Trophoblast cell (in vitro differentiated cells and primary cell): ENCODE data around the gene EMC7.

Experiments
- DNase-seq, 2 donors: peaks; one replicate each; pipeline ENCODE4 v3.0.0-alpha.2; 2016
- H2AFZ ChIP-seq: 2 replicates; pipeline ENCODE4 v1.6.1; 2013; ENCODE audit warnings: low read length, moderate library complexity, mild to moderate bottlenecking; ENCODE audit not compliant: insufficient read depth, poor library complexity
- H2AK5ac ChIP-seq: 2 replicates; pipeline ENCODE4 v1.6.1; 2013; ENCODE audit warnings: mild to moderate bottlenecking, low read length
- H2BK120ac ChIP-seq: 2 replicates; pipeline ENCODE4 v1.6.1; 2013; ENCODE audit warnings: low read length, mild to moderate bottlenecking, moderate library complexity; ENCODE audit not compliant: insufficient read depth, poor library complexity
- H2BK12ac ChIP-seq: 2 replicates; pipeline ENCODE4 v1.6.1; 2013; ENCODE audit warnings: mild to moderate bottlenecking, low read length, moderate library complexity
- H2BK5ac ChIP-seq: 2 replicates; pipeline ENCODE4 v1.6.1; 2013; ENCODE audit warnings: low read length, low read depth, moderate library complexity, mild to moderate bottlenecking; ENCODE audit not compliant: poor library complexity
- H3K14ac ChIP-seq: 2 replicates; pipeline ENCODE4 v1.6.1; 2013; ENCODE audit warnings: mild to moderate bottlenecking, low read length
- H3K18ac ChIP-seq: 2 replicates; pipeline ENCODE4 v1.6.1; 2013; ENCODE audit warnings: mild to moderate bottlenecking, low read length
- H3K23ac ChIP-seq: 2 replicates; pipeline ENCODE4 v1.6.1; 2013; ENCODE audit warnings: low read length
- H3K27ac ChIP-seq: 2 replicates; pipeline ENCODE4 v1.5.1; 2013; ENCODE audit warnings: low read depth, mild to moderate bottlenecking, inconsistent platforms, low read length, moderate library complexity
- H3K27me3 ChIP-seq: 2 replicates; pipeline ENCODE4 v1.6.1; 2013; ENCODE audit warnings: inconsistent platforms, mild to moderate bottlenecking, low read length, moderate library complexity; ENCODE audit not compliant: insufficient read depth
- H3K36me3 ChIP-seq, 2 experiments: 1 replicate in 1 of 2; 2 replicates in 1 of 2; pipeline ENCODE4 v1.6.1; 2013; ENCODE audit warnings: low read length in 2 of 2, mild to moderate bottlenecking in 2 of 2, moderate library complexity in 1 of 2; ENCODE audit not compliant: insufficient read depth in 2 of 2, control insufficient read depth in 1 of 2
- H3K4ac ChIP-seq: 2 replicates; pipeline ENCODE4 v1.6.1; 2013; ENCODE audit warnings: low read depth, mild to moderate bottlenecking, low read length, moderate library complexity
- H3K4me1 ChIP-seq, 2 experiments: 1 replicate in 1 of 2; 2 replicates in 1 of 2; pipeline ENCODE4 v1.6.1; 2013; ENCODE audit warnings: low read length in 2 of 2, mild to moderate bottlenecking in 2 of 2, moderate library complexity in 1 of 2; ENCODE audit not compliant: insufficient read depth in 2 of 2, control insufficient read depth in 1 of 2
- H3K4me2 ChIP-seq: 2 replicates; pipeline ENCODE4 v1.6.1; 2013; ENCODE audit warnings: inconsistent platforms, mild to moderate bottlenecking, low read length, moderate library complexity
- H3K4me3 ChIP-seq: 2 replicates; pipeline ENCODE4 v1.5.1; 2013; ENCODE audit warnings: mild to moderate bottlenecking, low read depth, low read length, inconsistent platforms
- H3K79me1 ChIP-seq: one replicate; pipeline ENCODE4 v1.6.1; 2013; ENCODE audit warnings: low read length
- H3K79me2 ChIP-seq: 2 replicates; pipeline ENCODE4 v1.6.1; 2013; ENCODE audit warnings: low read length, mild to moderate bottlenecking; ENCODE audit not compliant: control insufficient read depth, insufficient read depth, poor library complexity
- H3K9ac ChIP-seq: 2 replicates; pipeline ENCODE4 v1.6.1; 2013; ENCODE audit warnings: mild to moderate bottlenecking, low read length
- H3K9me3 ChIP-seq: 2 replicates; pipeline ENCODE4 v1.6.1; 2013; ENCODE audit warnings: low read depth, mild to moderate bottlenecking, control low read depth, inconsistent platforms, low read length; ENCODE audit not compliant: insufficient read depth
- H4K12ac ChIP-seq: 2 replicates; pipeline ENCODE4 v1.6.1; 2013; ENCODE audit warnings: low read depth, mild to moderate bottlenecking, low read length, moderate library complexity
- H4K8ac ChIP-seq: 2 replicates; pipeline ENCODE4 v1.6.1; 2013; ENCODE audit warnings: low read depth, mild to moderate bottlenecking, low read length, moderate library complexity
- H4K91ac ChIP-seq: one replicate; pipeline ENCODE4 v1.6.1; 2013; ENCODE audit warnings: low read depth, mild to moderate bottlenecking, low read length, moderate library complexity
- WGBS: extraction: QIAGEN DNeasy Blood & Tissue Kit; methylation state at CpG from one replicate; pipeline ENCODE4 v1.1.7; 2013; ENCODE audit warnings: missing lambda C conversion rate; ENCODE audit not compliant: insufficient read length, insufficient coverage; ENCODE audit errors: extremely low coverage; 5-methylcytosine and 5-hydroxymethylcytosine counted together

EMC7 gene

GRCh38 chr15:34049112-34049511 lies 52.5 kb downstream of the EMC7 start:
- no peak overlapping the region for H2BK12ac ChIP-seq
- no CpG with 5 or more reads among the region's 2 CpGs for WGBS

GRCh38 chr15:34047893-34048775 lies 53.5 kb downstream of the EMC7 start:
- no peaks in the 10 kb centered on the region for H3K79me2 ChIP-seq
- no peak overlapping the region for H3K9ac ChIP-seq
- no peak overlapping the region for H3K14ac ChIP-seq
- no peaks in the 10 kb centered on the region for H3K79me1 ChIP-seq
- no peak overlapping the region for H2BK12ac ChIP-seq
- H3K4me1 ChIP-seq = peaks cover 10 to 19% of the 10 kb centered on the region in 2 experiments
- peak overlapping the region; percentile 57 for H2BK5ac ChIP-seq
- H4K12ac ChIP-seq = no peak overlapping the region
- peak overlapping the region; percentile 14 for H2BK120ac ChIP-seq
- H3K18ac ChIP-seq = no peak overlapping the region
- H3K36me3 ChIP-seq = no peaks in the 10 kb centered on the region
- peak overlapping the region; percentile 61 for H3K27ac ChIP-seq
- no peak overlapping the region for H3K23ac ChIP-seq
- no peaks in the 10 kb centered on the region for H3K27me3 ChIP-seq
- H4K8ac ChIP-seq = no peak overlapping the region
- H3K4ac ChIP-seq = no peak overlapping the region
- peak overlapping the region; percentile 9 for H2AK5ac ChIP-seq
- peak; percentile 58 to 64 for DNase-seq
- no CpG with 5 or more reads among the region's 10 CpGs for WGBS
- no peak overlapping the region for H3K4me3 ChIP-seq
- H3K4me2 ChIP-seq = no peak overlapping the region
- no peak overlapping the region for H2AFZ ChIP-seq
- H3K9me3 ChIP-seq = no peaks in the 10 kb centered on the region
- peak overlapping the region; percentile 42 for H4K91ac ChIP-seq

More at GRCh38 chr15:34049112-34049511, 52.5 kb downstream of the EMC7 start:
- Histone ChIP-seq H3K9me3 (no peaks in the 10 kb centered on the region), H2AFZ (no peak overlapping the region), H4K91ac (no peak overlapping the region), H3K4me3 (no peak overlapping the region), H2AK5ac (no peak overlapping the region), H3K79me2 (no peaks in the 10 kb centered on the region), H3K36me3 (no peaks in the 10 kb centered on the region), H3K4me1 (peaks cover 10 to 16% of the 10 kb centered on the region in 2 experiments), H4K12ac (no peak overlapping the region), H2BK120ac (no peak overlapping the region), H2BK5ac (no peak overlapping the region), H3K79me1 (no peaks in the 10 kb centered on the region), H3K4ac (no peak overlapping the region), H3K23ac (no peak overlapping the region), H4K8ac (no peak overlapping the region), H3K18ac (no peak overlapping the region), H3K9ac (no peak overlapping the region), H3K27ac (peak overlapping the region; percentile 13), H3K4me2 (no peak overlapping the region), H3K27me3 (no peaks in the 10 kb centered on the region), H3K14ac (no peak overlapping the region)
- peak; percentile 60 to 87 for DNase-seq

GRCh38 chr15:34046471-34047145 lies 55.1 kb downstream of the EMC7 start:
- Histone ChIP-seq H2BK5ac (no peak overlapping the region), H4K8ac (no peak overlapping the region), H3K4me3 (no peak overlapping the region), H3K27me3 (no peaks in the 10 kb centered on the region), H2AFZ (no peak overlapping the region), H2BK120ac (peak overlapping the region; percentile 62), H3K79me1 (no peaks in the 10 kb centered on the region), H3K36me3 (no peaks in the 10 kb centered on the region), H4K91ac (peak overlapping the region; percentile 18), H3K4me2 (no peak overlapping the region), H3K79me2 (no peaks in the 10 kb centered on the region), H3K14ac (no peak overlapping the region), H3K9me3 (no peaks in the 10 kb centered on the region), H3K4me1 (peaks cover 10 to 19% of the 10 kb centered on the region in 2 experiments), H3K9ac (no peak overlapping the region), H3K23ac (no peak overlapping the region), H2BK12ac (peak overlapping the region; percentile 17), H4K12ac (no peak overlapping the region), H3K27ac (no peak overlapping the region), H3K18ac (no peak overlapping the region), H2AK5ac (no peak overlapping the region), H3K4ac (no peak overlapping the region)
- DNase-seq = peak; percentile 88 to 95
- WGBS = no CpG with 5 or more reads among the region's 16 CpGs

DNA sequence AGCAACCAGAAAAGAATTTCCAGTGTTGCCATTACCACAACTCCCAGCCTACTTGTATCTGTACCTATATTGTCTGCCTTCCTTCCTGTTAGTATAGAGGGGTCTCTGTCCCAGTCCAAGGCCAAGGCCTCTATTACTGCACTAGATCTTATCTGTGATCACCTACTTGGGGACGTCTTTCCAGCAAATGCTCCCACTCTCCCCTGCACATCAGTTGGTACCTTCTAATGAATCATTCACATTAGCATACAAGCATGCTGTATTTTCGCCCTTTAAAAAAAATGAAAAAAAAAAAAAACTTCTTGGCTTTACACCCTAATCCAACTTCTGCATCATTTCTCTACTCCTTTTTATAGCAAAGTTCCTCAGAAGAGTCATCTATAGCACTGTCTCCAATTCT lies 57.8 kb downstream of the EMC7 start:
- Histone ChIP-seq H3K4me2 (no peak overlapping the region), H3K23ac (no peak overlapping the region), H3K9me3 (no peaks in the 10 kb centered on the region), H3K79me2 (peaks cover 2% of the 10 kb centered on the region), H3K14ac (no peak overlapping the region), H4K91ac (no peak overlapping the region), H2AK5ac (no peak overlapping the region), H3K27me3 (no peaks in the 10 kb centered on the region), H3K36me3 (no peaks in the 10 kb centered on the region), H2BK12ac (no peak overlapping the region), H3K18ac (no peak overlapping the region), H2BK120ac (no peak overlapping the region), H4K12ac (no peak overlapping the region), H2BK5ac (no peak overlapping the region), H4K8ac (no peak overlapping the region), H3K4ac (no peak overlapping the region), H3K79me1 (peaks cover 3% of the 10 kb centered on the region), H3K4me1 (peaks cover 12 to 18% of the 10 kb centered on the region in 2 experiments), H2AFZ (no peak overlapping the region), H3K27ac (no peak overlapping the region), H3K4me3 (no peak overlapping the region), H3K9ac (no peak overlapping the region)
- no peak for DNase-seq
- no CpG with 5 or more reads among the region's 2 CpGs for WGBS
